HUES6 (cell line): Measurements from ENCODE around the gene PTTG1IP.

Experiments used
- H3K27ac ChIP-seq: 2 replicates; pipeline ENCODE4 v1.7.0; 2013; ENCODE audit warnings: low read depth, mild to moderate bottlenecking, low read length, inconsistent platforms
- H3K27me3 ChIP-seq: 2 replicates; pipeline ENCODE4 v1.6.1; 2013; ENCODE audit warnings: low read length; ENCODE audit not compliant: control insufficient read depth, insufficient read depth
- H3K36me3 ChIP-seq: 2 replicates; pipeline ENCODE4 v1.6.1; 2013; ENCODE audit warnings: low read length; ENCODE audit not compliant: control insufficient read depth, insufficient read depth
- H3K4me1 ChIP-seq: 2 replicates; pipeline ENCODE4 v1.6.1; 2013; ENCODE audit warnings: low read length; ENCODE audit not compliant: control insufficient read depth, insufficient read depth
- H3K4me3 ChIP-seq: 2 replicates; pipeline ENCODE4 v1.5.1; 2013; ENCODE audit warnings: low read depth, low read length
- H3K9ac ChIP-seq: one replicate; pipeline ENCODE4 v1.6.1; 2013; ENCODE audit warnings: mild to moderate bottlenecking, low read length
- H3K9me3 ChIP-seq: 2 replicates; pipeline ENCODE4 v1.6.1; 2013; ENCODE audit warnings: low read depth, low read length; ENCODE audit not compliant: control insufficient read depth, insufficient read depth

The PTTG1IP gene

GRCh38 chr21:44815852-44816628 is 57.5 kb downstream of the PTTG1IP start:
- H3K4me1 ChIP-seq, result peaks cover 29% of the 10 kb centered on the region
- 0 out of 2 replicates have a peak, but pooled peaks cover 5% of the 10 kb centered on the region for H3K27me3 ChIP-seq
- peaks cover 15% of the 10 kb centered on the region for H3K36me3 ChIP-seq
- H3K27ac ChIP-seq, result no peak overlapping the region
- H3K9me3 ChIP-seq, result peaks cover 25% of the 10 kb centered on the region
- H3K4me3 ChIP-seq, result no peak overlapping the region
- no peak overlapping the region for H3K9ac ChIP-seq

GRCh38 chr21:44815225-44815624 is 58.3 kb downstream of the PTTG1IP start:
- Histone ChIP-seq H3K27me3 (0 out of 2 replicates have a peak, but pooled peaks cover 5% of the 10 kb centered on the region), H3K9ac (no peak overlapping the region), H3K36me3 (peaks cover 23% of the 10 kb centered on the region), H3K4me3 (no peak overlapping the region), H3K4me1 (peaks cover 29% of the 10 kb centered on the region), H3K9me3 (peaks cover 17% of the 10 kb centered on the region), H3K27ac (no peak overlapping the region)

GRCh38 chr21:44814498-44815023 is 58.9 kb downstream of the PTTG1IP start:
- H3K36me3 ChIP-seq, result peaks cover 30% of the 10 kb centered on the region
- H3K4me1 ChIP-seq, result peaks cover 29% of the 10 kb centered on the region
- H3K9me3 ChIP-seq, result peaks cover 10% of the 10 kb centered on the region
- H3K9ac ChIP-seq, result no peak overlapping the region
- H3K27ac ChIP-seq, result no peak overlapping the region
- 0 out of 2 replicates have a peak, but pooled peaks cover 5% of the 10 kb centered on the region for H3K27me3 ChIP-seq
- H3K4me3 ChIP-seq, result no peak overlapping the region

GRCh38 chr21:44813727-44814126 is 59.8 kb downstream of the PTTG1IP start:
- no peak overlapping the region for H3K27ac ChIP-seq
- no peak overlapping the region for H3K4me3 ChIP-seq
- peaks cover 2% of the 10 kb centered on the region for H3K9me3 ChIP-seq
- H3K27me3 ChIP-seq, result no peaks in the 10 kb centered on the region
- peaks cover 38% of the 10 kb centered on the region for H3K36me3 ChIP-seq
- H3K4me1 ChIP-seq, result peaks cover 29% of the 10 kb centered on the region
- no peak overlapping the region for H3K9ac ChIP-seq

GRCh38 chr21:44813149-44813548 is 60.3 kb downstream of the PTTG1IP start:
- H3K36me3 ChIP-seq, result peaks cover 43% of the 10 kb centered on the region

GRCh38 chr21:44812640-44813039 is 60.9 kb downstream of the PTTG1IP start:
- H3K9ac ChIP-seq, result no peak overlapping the region
- H3K4me3 ChIP-seq, result no peak overlapping the region
- H3K9me3 ChIP-seq, result no peaks in the 10 kb centered on the region
- peaks cover 29% of the 10 kb centered on the region for H3K4me1 ChIP-seq
- H3K36me3 ChIP-seq, result peaks cover 48% of the 10 kb centered on the region
- H3K27ac ChIP-seq, result no peak overlapping the region
- no peaks in the 10 kb centered on the region for H3K27me3 ChIP-seq

More at GRCh38 chr21:44813149-44813548, 60.3 kb downstream of the PTTG1IP start:
- Histone ChIP-seq H3K4me1 (peaks cover 29% of the 10 kb centered on the region), H3K27ac (no peak overlapping the region), H3K4me3 (no peak overlapping the region), H3K27me3 (no peaks in the 10 kb centered on the region), H3K9ac (no peak overlapping the region), H3K9me3 (no peaks in the 10 kb centered on the region)

- no peak overlapping the region for H3K27ac ChIP-seq
- H3K27me3 ChIP-seq, result no peaks in the 10 kb centered on the region
- peaks cover 63% of the 10 kb centered on the region for H3K36me3 ChIP-seq
- peaks cover 22% of the 10 kb centered on the region for H3K4me1 ChIP-seq
- H3K4me3 ChIP-seq, result no peak overlapping the region
- H3K9me3 ChIP-seq, result no peaks in the 10 kb centered on the region
- no peak overlapping the region for H3K9ac ChIP-seq
Measured at GRCh38 chr21:44810779-44811178, 62.7 kb downstream of the PTTG1IP start.

- peaks cover 59% of the 10 kb centered on the region for H3K36me3 ChIP-seq
- H3K4me1 ChIP-seq, result peaks cover 6% of the 10 kb centered on the region; the same call in 1 of the 2 replicates
- H3K4me3 ChIP-seq, result no peak overlapping the region
- H3K9ac ChIP-seq, result no peak overlapping the region
- no peaks in the 10 kb centered on the region for H3K9me3 ChIP-seq
- no peaks in the 10 kb centered on the region for H3K27me3 ChIP-seq
- no peak overlapping the region for H3K27ac ChIP-seq
Measured at GRCh38 chr21:44805859-44806258, 67.6 kb downstream of the PTTG1IP start.

- Histone ChIP-seq H3K27me3 (no peaks in the 10 kb centered on the region), H3K36me3 (peaks cover 52% of the 10 kb centered on the region), H3K4me1 (peaks cover 12% of the 10 kb centered on the region), H3K9ac (no peak overlapping the region), H3K9me3 (no peaks in the 10 kb centered on the region), H3K4me3 (no peak overlapping the region), H3K27ac (no peak overlapping the region)
Measured at GRCh38 chr21:44805226-44805625, 68.3 kb downstream of the PTTG1IP start.

GRCh38 chr21:44804762-44805161 is 68.7 kb downstream of the PTTG1IP start:
- H3K27ac ChIP-seq, result no peak overlapping the region
- H3K9ac ChIP-seq, result no peak overlapping the region
- no peak overlapping the region for H3K4me3 ChIP-seq
- H3K36me3 ChIP-seq, result peaks cover 52% of the 10 kb centered on the region
- peaks cover 12% of the 10 kb centered on the region for H3K4me1 ChIP-seq
- no peaks in the 10 kb centered on the region for H3K9me3 ChIP-seq
- no peaks in the 10 kb centered on the region for H3K27me3 ChIP-seq

- H3K9me3 ChIP-seq, result no peaks in the 10 kb centered on the region
- H3K9ac ChIP-seq, result no peak overlapping the region
- peaks cover 51% of the 10 kb centered on the region for H3K36me3 ChIP-seq
- H3K4me3 ChIP-seq, result no peak overlapping the region
- H3K4me1 ChIP-seq, result peaks cover 12% of the 10 kb centered on the region
- H3K27ac ChIP-seq, result no peak overlapping the region
- no peaks in the 10 kb centered on the region for H3K27me3 ChIP-seq
Measured at GRCh38 chr21:44803651-44804050, 69.8 kb downstream of the PTTG1IP start.
